ENCODE measurements around the gene PLA2G5. TPM values are rescaled to one million over a fixed set of nuclear protein-coding genes. Genes with fewer than 3 reads are reported as not detected.

Gene PLA2G5
- total RNA-seq, 1 experiment from 2014 or later: not detected

DNA sequence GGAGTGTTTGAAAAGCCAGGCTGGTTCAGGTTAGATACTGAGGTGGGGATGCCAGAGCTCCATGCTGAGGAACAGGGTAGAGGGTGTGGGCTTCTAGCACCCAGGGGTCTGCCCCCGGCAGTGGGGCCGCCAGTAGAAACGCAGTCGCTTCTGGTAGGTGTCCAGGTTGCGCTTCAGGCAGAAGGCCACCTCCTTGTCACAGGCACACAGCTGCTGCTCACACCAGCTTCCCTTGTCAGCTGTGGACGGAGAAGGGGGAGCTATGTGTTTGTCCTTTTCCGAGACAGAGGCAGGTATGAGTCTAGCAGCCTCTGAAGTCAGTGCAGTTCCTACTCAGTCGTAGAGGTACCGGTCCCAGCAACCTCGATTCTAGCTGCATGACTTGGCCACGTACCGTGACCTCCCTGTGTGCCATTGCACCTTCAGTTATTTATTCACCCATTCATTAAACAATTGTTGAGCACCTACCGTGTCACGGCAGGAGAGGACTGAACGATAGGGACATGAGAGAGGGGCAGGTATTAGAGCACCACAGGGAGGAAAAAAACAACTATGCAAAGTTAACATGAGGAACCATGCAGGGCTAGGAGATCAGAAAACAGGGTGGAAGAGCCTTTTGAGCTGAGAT is 44.1 kb downstream of the PLA2G5 start:
- no peaks in the 10 kb centered on the region for H3K9me2 ChIP-seq (ENCODE audit: insufficient read depth)
- no peak overlapping the region for H3K4me2 ChIP-seq
- no peaks in the 10 kb centered on the region for H3K27me3 ChIP-seq (ENCODE audit: insufficient read depth, low read depth)
- TF ChIP-seq, protein P1, sequence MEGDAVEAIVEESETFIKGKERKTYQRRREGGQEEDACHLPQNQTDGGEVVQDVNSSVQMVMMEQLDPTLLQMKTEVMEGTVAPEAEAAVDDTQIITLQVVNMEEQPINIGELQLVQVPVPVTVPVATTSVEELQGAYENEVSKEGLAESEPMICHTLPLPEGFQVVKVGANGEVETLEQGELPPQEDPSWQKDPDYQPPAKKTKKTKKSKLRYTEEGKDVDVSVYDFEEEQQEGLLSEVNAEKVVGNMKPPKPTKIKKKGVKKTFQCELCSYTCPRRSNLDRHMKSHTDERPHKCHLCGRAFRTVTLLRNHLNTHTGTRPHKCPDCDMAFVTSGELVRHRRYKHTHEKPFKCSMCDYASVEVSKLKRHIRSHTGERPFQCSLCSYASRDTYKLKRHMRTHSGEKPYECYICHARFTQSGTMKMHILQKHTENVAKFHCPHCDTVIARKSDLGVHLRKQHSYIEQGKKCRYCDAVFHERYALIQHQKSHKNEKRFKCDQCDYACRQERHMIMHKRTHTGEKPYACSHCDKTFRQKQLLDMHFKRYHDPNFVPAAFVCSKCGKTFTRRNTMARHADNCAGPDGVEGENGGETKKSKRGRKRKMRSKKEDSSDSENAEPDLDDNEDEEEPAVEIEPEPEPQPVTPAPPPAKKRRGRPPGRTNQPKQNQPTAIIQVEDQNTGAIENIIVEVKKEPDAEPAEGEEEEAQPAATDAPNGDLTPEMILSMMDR (conservative IDR thresholded peaks at IDR 0.05): no peak
- no peak for TF ChIP-seq EZH2 (IDR thresholded peaks at IDR 0.05; ENCODE audit: low read depth)
- H3F3A ChIP-seq (ENCODE audit: insufficient read depth, low read depth): no peaks in the 10 kb centered on the region
- H4K20me1 ChIP-seq (ENCODE audit: insufficient read depth): no peaks in the 10 kb centered on the region
- H3K4me1 ChIP-seq (replicated peaks; ENCODE audit: insufficient read depth): 0 out of 2 replicates have a peak, but pooled peaks cover 10% of the 10 kb centered on the region
- POLR2A ChIA-PET (ENCODE audit: unreplicated experiment): no interaction called here
- DNase-seq: no peak
- H3K9me3 ChIP-seq (ENCODE audit: insufficient read depth, low read depth): no peaks in the 10 kb centered on the region
- no TSS peak for BruUV-seq (replicated peaks)
- H3K4me3 ChIP-seq: no peak overlapping the region
- H3K36me3 ChIP-seq (ENCODE audit: low read depth): no peaks in the 10 kb centered on the region
- H3K27ac ChIP-seq: no peak overlapping the region
- intact Hi-C loops (cut with micrococcal nuclease; ENCODE audit: unreplicated experiment): no loop called here
- CTCF ChIA-PET: no interaction called here
- H2AFZ ChIP-seq: no peak overlapping the region
- no peaks in the 10 kb centered on the region for H3K79me2 ChIP-seq (ENCODE audit: low read depth)

DNA sequence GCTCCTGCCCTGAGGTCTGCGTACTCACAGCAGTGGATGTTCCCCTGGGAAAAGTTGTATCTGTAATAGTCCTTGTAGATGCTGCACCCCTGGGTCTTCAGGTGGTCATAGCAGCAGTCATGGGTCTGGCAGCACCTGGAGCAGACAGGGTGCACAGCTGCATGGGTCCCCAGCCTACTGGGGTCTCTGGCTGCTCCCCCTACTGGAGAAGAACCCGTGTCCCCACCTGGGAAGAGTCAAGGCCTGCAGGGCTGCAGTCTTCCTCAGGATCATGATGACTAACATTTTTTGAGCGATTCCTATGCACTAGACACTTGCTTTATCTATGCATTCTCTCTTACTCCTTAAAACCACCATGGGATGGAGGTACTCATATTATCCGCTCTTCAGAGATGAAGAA is 45.5 kb downstream of the PLA2G5 start:
- Histone ChIP-seq H3F3A (ENCODE audit: insufficient read depth, low read depth) (no peaks in the 10 kb centered on the region), H3K4me2 (no peak overlapping the region), H3K27ac (no peak overlapping the region), H3K79me2 (ENCODE audit: low read depth) (no peaks in the 10 kb centered on the region), H3K36me3 (ENCODE audit: low read depth) (no peaks in the 10 kb centered on the region), H3K9me2 (ENCODE audit: insufficient read depth) (no peaks in the 10 kb centered on the region), H3K27me3 (ENCODE audit: insufficient read depth, low read depth) (no peaks in the 10 kb centered on the region), H3K9me3 (ENCODE audit: insufficient read depth, low read depth) (no peaks in the 10 kb centered on the region), H3K4me3 (no peak overlapping the region), H4K20me1 (ENCODE audit: insufficient read depth) (no peaks in the 10 kb centered on the region), H2AFZ (no peak overlapping the region), H3K4me1 (replicated peaks; ENCODE audit: insufficient read depth) (0 out of 2 replicates have a peak, but pooled peaks cover 4% of the 10 kb centered on the region)
- ChIA-PET CTCF (no interaction called here), POLR2A (ENCODE audit: unreplicated experiment) (no interaction called here)
- no peak for DNase-seq
- no TSS peak for BruUV-seq (replicated peaks)
- TF ChIP-seq, protein P1 (conservative IDR thresholded peaks at IDR 0.05): no peak
- TF ChIP-seq EZH2 (IDR thresholded peaks at IDR 0.05; ENCODE audit: low read depth): no peak
- intact Hi-C loops (cut with micrococcal nuclease; ENCODE audit: unreplicated experiment): no loop called here

DNA sequence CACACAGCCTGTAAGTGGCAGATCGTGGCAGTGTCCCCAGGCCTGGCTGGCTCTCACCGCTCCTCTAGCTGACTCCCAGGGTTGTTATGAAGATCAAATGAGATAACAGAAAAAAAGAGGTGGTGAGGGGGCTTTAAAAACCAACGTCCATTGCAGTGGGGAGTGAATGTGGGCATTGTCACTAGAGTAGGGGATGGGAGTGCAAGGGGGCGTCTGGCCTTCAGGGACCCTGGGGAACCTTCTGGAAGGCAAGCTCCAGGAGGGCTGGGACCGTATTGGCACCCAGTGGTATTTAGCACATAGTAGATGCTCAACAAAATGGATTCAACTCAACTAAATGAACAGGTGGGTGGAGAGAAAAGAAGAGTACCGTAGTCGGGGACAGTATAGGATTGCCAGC is 45.9 kb downstream of the PLA2G5 start:
- no peaks in the 10 kb centered on the region for H4K20me1 ChIP-seq (ENCODE audit: insufficient read depth)
- intact Hi-C loops (cut with micrococcal nuclease; ENCODE audit: unreplicated experiment): no loop called here
- no TSS peak for BruUV-seq (replicated peaks)
- no peaks in the 10 kb centered on the region for H3K27me3 ChIP-seq (ENCODE audit: insufficient read depth, low read depth)
- DNase-seq: no peak
- H3K4me2 ChIP-seq: no peak overlapping the region
- H3F3A ChIP-seq (ENCODE audit: insufficient read depth, low read depth): no peaks in the 10 kb centered on the region
- H3K27ac ChIP-seq: no peak overlapping the region
- TF ChIP-seq EZH2 (IDR thresholded peaks at IDR 0.05; ENCODE audit: low read depth): no peak
- TF ChIP-seq, protein P1 (conservative IDR thresholded peaks at IDR 0.05): no peak
- ChIA-PET POLR2A (ENCODE audit: unreplicated experiment) (no interaction called here), CTCF (no interaction called here)
- no peak overlapping the region for H2AFZ ChIP-seq
- H3K79me2 ChIP-seq (ENCODE audit: low read depth): no peaks in the 10 kb centered on the region
- H3K4me3 ChIP-seq: no peak overlapping the region
- no peaks in the 10 kb centered on the region for H3K36me3 ChIP-seq (ENCODE audit: low read depth)
- no peaks in the 10 kb centered on the region for H3K9me3 ChIP-seq (ENCODE audit: insufficient read depth, low read depth)
- H3K9me2 ChIP-seq (ENCODE audit: insufficient read depth): no peaks in the 10 kb centered on the region
- H3K4me1 ChIP-seq (replicated peaks; ENCODE audit: insufficient read depth): 0 out of 2 replicates have a peak, but pooled peaks cover 3% of the 10 kb centered on the region

Measured in PC-9 (cell line).